Spleen (tissue), 7 donors: Measurements from ENCODE around the gene LRMDA.

ENCODE experiments used
- CTCF ChIP-seq, 11 experiments: fragments of 200-600 bp in 7 of 11; fragments of 450-650 bp in 4 of 11; sonication (generic) in 4 of 11; IDR thresholded peaks in 8 of 11; conservative IDR thresholded peaks in 3 of 11; 1 replicate in 7 of 11; 2 replicates in 4 of 11; pipeline versions ENCODE4 v1.4.0 to v1.8.0; 2016 to 2021; ENCODE audit warnings: antibody characterized with exemption in 11 of 11, inconsistent platforms in 4 of 11, mild to moderate bottlenecking in 1 of 11
- POLR2A ChIP-seq, 3 donors: fragments of 450-650 bp; IDR thresholded peaks; one replicate each; pipeline ENCODE4 v1.5.1; 2017; ENCODE audit warnings: antibody characterized with exemption in 3 of 3, mild to moderate bottlenecking in 1 of 3
- POLR2AphosphoS5 ChIP-seq, 3 donors: sonication (generic); formaldehyde crosslinking; IDR thresholded peaks; one replicate each; pipeline ENCODE4 v1.5.1; 2017; ENCODE audit warnings: antibody characterized with exemption in 3 of 3
- donor health status: DM: no; HTN: no; CAD: no; lungs with moderate emphysema.
- donor health status: DM: no; HTN: no; CAD: no.
- donor health status: DM: no; HTN: no; CAD: no.

GRCh38 chr10:76577455-76577854, 1146.0 kb downstream of the LRMDA start:
- TF ChIP-seq POLR2A (IDR thresholded peaks at IDR 0.05): no peak
- no peak for TF ChIP-seq CTCF (IDR thresholded peaks at IDR 0.05 in 8 of 11, conservative IDR thresholded peaks at IDR 0.05 in 3 of 11)
- TF ChIP-seq POLR2AphosphoS5 (IDR thresholded peaks at IDR 0.05): no peak
